Ovary (tissue), 3 donors: Measurements from ENCODE around the gene LMOD3.

ENCODE experiments used
- POLR2A ChIP-seq: fragments of 450-650 bp; IDR thresholded peaks from one replicate; pipeline ENCODE4 v1.6.1; 2017; ENCODE audit warnings: antibody characterized with exemption, mild to moderate bottlenecking, moderate library complexity
- TF ChIP-seq, protein P1 (sequence below), 3 donors: fragments of 450-650 bp in 2 of 3; fragments of 200-600 bp in 1 of 3; IDR thresholded peaks; one replicate each; pipeline versions ENCODE4 v1.5.1 to v1.8.0; 2016 to 2022; ENCODE audit warnings: antibody characterized with exemption in 3 of 3, mild to moderate bottlenecking in 1 of 3
- donor health status: DM: no; HTN: no; CAD: no.

DNA sequence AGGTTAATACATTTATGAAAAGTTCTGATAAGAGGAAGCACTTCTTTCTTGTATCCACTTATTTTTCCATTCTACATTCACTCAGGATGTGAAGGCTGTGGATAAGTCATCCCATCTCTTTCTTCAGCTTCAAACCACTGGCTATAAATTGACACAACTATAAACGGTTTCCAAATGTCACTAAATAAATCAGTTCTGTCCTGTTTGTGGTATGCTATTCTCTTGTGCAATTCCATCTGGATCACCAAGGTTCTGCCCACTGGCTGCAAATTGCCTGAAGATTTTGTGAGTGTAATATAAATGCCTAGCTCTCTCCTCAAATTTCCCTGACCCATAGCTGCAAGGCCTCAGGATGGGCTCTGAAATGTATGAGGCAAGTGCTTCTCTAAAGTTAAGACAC, 7.1 kb upstream of the LMOD3 start:
- TF ChIP-seq, protein P1, sequence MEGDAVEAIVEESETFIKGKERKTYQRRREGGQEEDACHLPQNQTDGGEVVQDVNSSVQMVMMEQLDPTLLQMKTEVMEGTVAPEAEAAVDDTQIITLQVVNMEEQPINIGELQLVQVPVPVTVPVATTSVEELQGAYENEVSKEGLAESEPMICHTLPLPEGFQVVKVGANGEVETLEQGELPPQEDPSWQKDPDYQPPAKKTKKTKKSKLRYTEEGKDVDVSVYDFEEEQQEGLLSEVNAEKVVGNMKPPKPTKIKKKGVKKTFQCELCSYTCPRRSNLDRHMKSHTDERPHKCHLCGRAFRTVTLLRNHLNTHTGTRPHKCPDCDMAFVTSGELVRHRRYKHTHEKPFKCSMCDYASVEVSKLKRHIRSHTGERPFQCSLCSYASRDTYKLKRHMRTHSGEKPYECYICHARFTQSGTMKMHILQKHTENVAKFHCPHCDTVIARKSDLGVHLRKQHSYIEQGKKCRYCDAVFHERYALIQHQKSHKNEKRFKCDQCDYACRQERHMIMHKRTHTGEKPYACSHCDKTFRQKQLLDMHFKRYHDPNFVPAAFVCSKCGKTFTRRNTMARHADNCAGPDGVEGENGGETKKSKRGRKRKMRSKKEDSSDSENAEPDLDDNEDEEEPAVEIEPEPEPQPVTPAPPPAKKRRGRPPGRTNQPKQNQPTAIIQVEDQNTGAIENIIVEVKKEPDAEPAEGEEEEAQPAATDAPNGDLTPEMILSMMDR (IDR thresholded peaks at IDR 0.05): no peak
- no peak for TF ChIP-seq POLR2A
